GM12872 (cell line): ENCODE measurements around the gene FAM216A.

Experiments
- CTCF ChIP-seq: IDR thresholded peaks from 3 replicates; pipeline ENCODE4 v1.5.1; 2011; ENCODE audit warnings: low read depth, mild to moderate bottlenecking, low read length, moderate library complexity; ENCODE audit not compliant: insufficient read depth

The FAM216A gene

GRCh38 chr12:110532644-110533043, 64.0 kb downstream of the FAM216A start:
- TF ChIP-seq CTCF: no peak

- no peak for TF ChIP-seq CTCF
Observed at GRCh38 chr12:110533607-110534006, 65.0 kb downstream of the FAM216A start.

GRCh38 chr12:110534811-110535210, 66.2 kb downstream of the FAM216A start:
- TF ChIP-seq CTCF: no peak

- no peak for TF ChIP-seq CTCF
Observed at GRCh38 chr12:110536834-110537604, 68.4 kb downstream of the FAM216A start.

GRCh38 chr12:110537605-110538409, 69.2 kb downstream of the FAM216A start:
- no peak for TF ChIP-seq CTCF

- TF ChIP-seq CTCF: no peak
Observed at GRCh38 chr12:110538869-110539622, 70.4 kb downstream of the FAM216A start.
